SJCRH30 (cell line): ENCODE results near the gene NTN4. TPM values are rescaled to one million over a fixed set of nuclear protein-coding genes. Genes with fewer than 3 reads are reported as not detected.

Source experiments
- total RNA-seq: library from RNA; depleted of rRNA; stranded (reverse); fragments of >200 nt; shearing (Covaris generic); gene quantifications from 2 replicates; pipeline ENCODE4 v1.2.3, GENCODE V29; 2014; rRNA removed

Gene NTN4
- total RNA-seq, 1 experiment from 2014 or later, result 2.7 TPM

Other genes with a start within 250 kb of the NTN4 start
- gene USP44, start 239.3 kb downstream of the NTN4 start, total RNA-seq, result 0.04 TPM in 1 of 2 replicates, not detected in the other
- gene SNRPF, start 68.2 kb upstream of the NTN4 start, total RNA-seq, result 64.2 and 67.8 TPM in 2 replicates
- gene CCDC38, start 151.8 kb upstream of the NTN4 start, total RNA-seq, result 0.04 and 0.10 TPM in 2 replicates
- not detected in 2 replicates for gene AMDHD1, start 152.6 kb upstream of the NTN4 start, total RNA-seq
- gene HAL, start 205.6 kb upstream of the NTN4 start, total RNA-seq, result 0.04 TPM in 1 of 2 replicates, not detected in the other
- gene LTA4H, start 244.8 kb upstream of the NTN4 start, total RNA-seq, result 78.9 and 85.6 TPM in 2 replicates